Stomach (tissue), 4 donors: ENCODE measurements around the gene DPH6.

ENCODE experiments used
- CTCF ChIP-seq, 7 experiments: fragments of 450-650 bp in 4 of 7; fragments of 200-600 bp in 3 of 7; sonication (generic) in 3 of 7; IDR thresholded peaks; one replicate each; pipeline ENCODE4 v1.5.1; 2016 to 2019; ENCODE audit warnings: antibody characterized with exemption in 7 of 7, control low read depth in 2 of 7, mild to moderate bottlenecking in 1 of 7
- EP300 ChIP-seq: sonication (generic); formaldehyde crosslinking; IDR thresholded peaks from one replicate; pipeline ENCODE4 v1.6.1; 2017; ENCODE audit warnings: antibody characterized with exemption
- POLR2A ChIP-seq, 4 donors: fragments of 450-650 bp; IDR thresholded peaks; one replicate each; pipeline ENCODE4 v1.6.1; 2016; ENCODE audit warnings: antibody characterized with exemption in 4 of 4, control low read depth in 2 of 4, mild to moderate bottlenecking in 1 of 4, moderate library complexity in 1 of 4

DNA sequence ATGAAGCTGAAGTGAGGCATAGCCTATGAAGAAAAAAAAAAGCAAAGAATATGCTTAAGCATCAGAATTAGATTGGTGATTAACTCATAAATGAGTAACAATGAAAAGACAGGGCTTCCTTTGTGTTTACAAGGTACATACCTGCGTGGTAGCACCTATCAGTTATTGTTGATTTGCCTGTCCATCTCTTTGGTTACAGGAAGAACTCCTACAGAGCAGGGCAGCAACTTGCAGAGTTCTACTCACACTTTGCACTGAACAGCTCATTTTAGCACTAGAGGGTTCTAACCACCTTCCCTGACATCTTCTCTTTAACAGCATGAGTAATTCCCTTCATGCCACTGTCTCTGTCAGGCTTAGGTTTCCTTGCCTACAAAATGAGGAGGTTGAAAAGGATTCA, 166.0 kb downstream of the DPH6 start:
- TF ChIP-seq POLR2A (IDR thresholded peaks at IDR 0.05) (no peak), CTCF (IDR thresholded peaks at IDR 0.05) (no peak), EP300 (no peak)
